GM12864 (cell line): ENCODE results near the gene NDRG3.
"Not testable (repeated sequence)": the region's sequence is repeated elsewhere in the genome, so short reads cannot be mapped to it uniquely, and the experiment has no call there.

Source experiments
- DNase-seq: peaks from one replicate; pipeline ENCODE4 v3.0.0-alpha.2; 2011; ENCODE audit warnings: low read depth
- H3K4me3 ChIP-seq: 2 replicates; pipeline ENCODE4 v1.5.1; 2011; ENCODE audit warnings: mild to moderate bottlenecking, low read depth, low read length, control low read depth
- TF ChIP-seq, protein P1 (sequence below): IDR thresholded peaks from 2 replicates; pipeline ENCODE4 v1.5.1; 2011; ENCODE audit warnings: low read depth, mild to moderate bottlenecking, moderate library complexity, low read length, control low read depth, inconsistent platforms; ENCODE audit errors: missing control alignments

The NDRG3 gene

DNA sequence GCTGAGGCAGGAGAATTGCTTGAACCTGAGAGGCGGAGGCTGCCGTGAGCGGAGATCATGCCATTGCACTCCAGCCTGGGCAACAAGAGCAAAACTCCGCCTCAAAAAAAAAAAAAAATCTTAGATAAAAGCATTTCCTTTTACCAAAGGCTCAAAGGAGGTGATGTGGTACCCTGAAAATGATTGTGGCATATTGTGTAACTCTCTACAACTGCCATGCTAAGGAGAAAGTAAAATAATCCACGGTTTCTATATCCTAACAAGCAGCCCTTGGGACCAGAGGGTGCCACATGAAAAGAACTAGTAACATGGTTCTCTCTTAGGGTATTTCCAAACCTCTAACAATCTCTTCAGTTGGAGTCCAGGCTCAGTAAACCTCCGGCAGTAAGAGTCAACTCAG is 61.1 kb downstream of the NDRG3 start:
- no peak for DNase-seq
- no peak overlapping the region for H3K4me3 ChIP-seq
- TF ChIP-seq, protein P1, sequence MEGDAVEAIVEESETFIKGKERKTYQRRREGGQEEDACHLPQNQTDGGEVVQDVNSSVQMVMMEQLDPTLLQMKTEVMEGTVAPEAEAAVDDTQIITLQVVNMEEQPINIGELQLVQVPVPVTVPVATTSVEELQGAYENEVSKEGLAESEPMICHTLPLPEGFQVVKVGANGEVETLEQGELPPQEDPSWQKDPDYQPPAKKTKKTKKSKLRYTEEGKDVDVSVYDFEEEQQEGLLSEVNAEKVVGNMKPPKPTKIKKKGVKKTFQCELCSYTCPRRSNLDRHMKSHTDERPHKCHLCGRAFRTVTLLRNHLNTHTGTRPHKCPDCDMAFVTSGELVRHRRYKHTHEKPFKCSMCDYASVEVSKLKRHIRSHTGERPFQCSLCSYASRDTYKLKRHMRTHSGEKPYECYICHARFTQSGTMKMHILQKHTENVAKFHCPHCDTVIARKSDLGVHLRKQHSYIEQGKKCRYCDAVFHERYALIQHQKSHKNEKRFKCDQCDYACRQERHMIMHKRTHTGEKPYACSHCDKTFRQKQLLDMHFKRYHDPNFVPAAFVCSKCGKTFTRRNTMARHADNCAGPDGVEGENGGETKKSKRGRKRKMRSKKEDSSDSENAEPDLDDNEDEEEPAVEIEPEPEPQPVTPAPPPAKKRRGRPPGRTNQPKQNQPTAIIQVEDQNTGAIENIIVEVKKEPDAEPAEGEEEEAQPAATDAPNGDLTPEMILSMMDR = no peak

DNA sequence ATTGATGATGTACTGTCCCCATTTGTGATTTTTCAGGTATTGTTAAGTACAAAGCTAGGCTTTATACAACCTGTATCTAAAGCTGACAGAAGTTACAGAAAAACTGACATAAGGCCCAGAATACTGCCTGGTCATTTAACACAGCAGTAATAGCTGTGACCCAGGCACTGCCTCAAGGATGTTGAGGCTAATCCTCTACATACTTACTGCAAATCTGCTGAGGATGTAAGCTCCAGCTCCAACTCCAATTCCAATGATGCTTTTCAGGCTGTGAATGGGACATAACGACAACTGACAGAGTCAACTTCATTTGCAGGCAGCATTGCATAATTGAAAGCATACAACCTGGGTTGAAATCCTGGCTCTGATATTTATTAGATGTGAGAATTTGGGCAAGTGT is 63.6 kb downstream of the NDRG3 start:
- DNase-seq = no peak
- no peak overlapping the region for H3K4me3 ChIP-seq
- TF ChIP-seq, protein P1 = no peak

DNA sequence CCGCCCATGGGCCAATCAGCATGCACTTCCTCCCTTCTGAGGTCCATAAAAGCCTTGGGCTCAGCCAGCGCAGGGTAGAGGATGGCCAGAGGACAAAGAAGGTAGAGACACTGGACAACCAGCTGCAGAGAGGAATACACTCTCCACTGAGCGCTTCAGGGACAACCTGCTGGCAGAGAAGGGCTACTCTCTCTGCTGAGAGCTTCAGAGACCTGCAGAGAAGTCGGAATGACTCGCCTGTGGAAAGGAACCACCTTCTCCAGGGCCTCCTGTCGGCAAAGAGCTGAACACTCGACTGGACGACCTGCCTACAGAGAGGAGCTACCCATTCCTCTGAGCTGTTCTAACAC is 68.5 kb downstream of the NDRG3 start:
- TF ChIP-seq, protein P1 = no peak
- DNase-seq = no peak
- H3K4me3 ChIP-seq = no peak overlapping the region

DNA sequence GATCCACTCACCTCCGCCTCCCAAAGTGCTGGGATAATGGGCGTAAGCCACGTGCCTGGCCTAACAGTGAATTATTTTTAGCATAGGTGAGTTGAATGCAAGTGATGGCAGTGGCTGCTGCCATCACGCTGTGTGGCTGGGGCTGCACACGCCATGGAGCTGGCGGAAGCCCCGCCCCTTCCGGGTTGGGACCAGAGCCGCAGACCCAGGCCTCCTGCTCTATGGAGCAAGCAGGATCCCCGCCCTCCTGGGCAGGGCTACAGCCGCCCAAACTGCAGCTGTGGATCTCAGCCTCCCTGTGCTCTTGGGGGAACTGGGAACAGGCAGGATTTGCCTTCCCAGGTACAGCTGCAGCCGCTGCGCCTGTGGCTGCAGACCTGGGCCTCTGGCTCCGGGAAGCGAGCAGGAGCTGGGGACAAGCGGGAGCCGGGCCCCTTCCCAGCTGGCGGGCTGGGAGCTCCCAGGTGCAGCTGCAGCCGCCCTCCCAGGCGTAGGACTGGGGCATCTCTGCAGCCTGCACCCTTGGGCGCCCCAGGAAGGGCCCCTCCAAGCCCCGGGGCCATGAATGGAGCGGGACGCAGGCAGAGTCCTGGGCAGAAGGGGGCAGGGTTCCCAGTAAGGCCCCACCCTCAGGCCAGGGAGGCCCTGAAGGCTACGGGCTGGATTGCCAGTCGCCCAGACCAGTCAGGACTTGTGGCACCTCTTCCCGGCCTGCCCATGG is 69.0 kb downstream of the NDRG3 start:
- TF ChIP-seq, protein P1 = no peak
- no peak overlapping the region for H3K4me3 ChIP-seq
- no peak for DNase-seq

DNA sequence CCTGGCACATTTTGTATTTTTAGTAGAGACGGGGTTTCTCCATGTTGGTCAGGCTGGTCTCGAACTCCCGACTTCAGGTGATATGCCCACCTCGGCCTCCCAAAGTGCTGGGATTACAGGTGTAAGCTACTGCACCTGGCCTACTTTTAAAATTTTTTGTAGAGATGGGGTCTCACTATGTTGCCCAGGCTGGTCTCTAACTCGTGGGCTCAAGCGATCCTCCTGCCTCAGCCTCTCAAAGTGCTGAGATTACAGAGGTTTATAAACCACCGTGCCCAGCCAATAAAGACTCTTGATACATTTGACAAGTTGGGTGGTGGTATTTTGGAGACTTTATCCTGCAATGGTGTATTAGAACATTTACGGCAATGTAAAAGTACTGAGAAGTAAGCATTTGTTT is 70.3 kb downstream of the NDRG3 start:
- DNase-seq, H3K4me3 ChIP-seq: not testable (repeated sequence)

DNA sequence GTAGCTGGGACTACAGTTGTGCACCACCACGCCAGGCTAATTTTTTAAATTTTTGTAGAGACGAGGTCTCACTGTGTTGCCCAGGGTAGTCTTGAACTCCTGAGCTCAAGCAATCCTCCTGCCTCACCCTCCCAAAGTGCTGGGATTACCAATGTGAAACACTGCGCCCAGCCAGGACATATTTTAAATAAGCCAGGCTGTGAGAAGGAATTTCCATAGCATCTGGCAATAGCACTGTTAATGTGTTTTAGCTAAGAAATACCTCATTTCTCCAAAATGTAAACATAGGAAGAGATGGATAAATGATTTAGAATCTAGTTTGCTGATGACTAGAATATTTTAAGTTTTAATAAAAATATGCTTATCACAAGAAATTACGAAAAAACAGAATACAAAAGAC is 72.9 kb downstream of the NDRG3 start:
- no peak overlapping the region for H3K4me3 ChIP-seq
- TF ChIP-seq, protein P1 = no peak
- DNase-seq = no peak

DNA sequence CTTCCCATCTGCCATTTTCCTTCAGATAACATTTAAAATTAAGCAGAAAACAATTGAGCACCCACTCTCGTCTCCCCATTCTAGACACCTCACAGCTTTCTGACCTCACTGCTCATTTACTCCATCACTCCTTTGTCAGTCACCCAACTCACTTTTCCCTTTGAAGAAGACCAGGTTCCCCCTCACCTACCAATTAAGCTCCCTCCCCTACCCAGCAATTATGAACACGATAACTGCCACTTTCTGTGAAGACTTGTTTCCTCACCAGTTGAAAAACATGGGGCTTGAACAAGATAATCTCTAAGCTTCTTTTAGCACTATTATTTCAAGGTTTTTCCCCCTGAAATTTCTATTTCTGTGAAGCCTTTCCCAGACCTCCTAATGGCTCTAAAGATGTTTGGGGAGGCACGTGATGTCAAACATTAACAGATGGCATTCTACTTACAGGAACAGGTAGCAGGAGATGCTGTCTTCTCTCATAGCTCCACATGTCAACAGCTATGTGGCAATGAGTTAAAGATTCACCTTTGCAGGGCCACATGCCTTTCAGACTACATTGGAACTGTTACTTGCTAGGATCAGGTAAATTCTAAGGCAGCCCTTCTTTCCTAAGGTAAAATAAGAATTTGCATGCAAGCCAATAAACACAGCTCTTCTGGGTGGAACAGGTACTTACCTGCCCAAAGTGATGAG is 75.1 kb downstream of the NDRG3 start:
- H3K4me3 ChIP-seq = no peak overlapping the region
- TF ChIP-seq, protein P1 = no peak
- no peak for DNase-seq
